K562 (cell line): ENCODE results near the gene MDN1.

Source experiments
- CREB1 ChIP-seq, 2 experiments: sonication (generic) in 1 of 2; formaldehyde crosslinking in 1 of 2; IDR thresholded peaks; 2 replicates each; pipeline versions ENCODE4 v1.6.1 to v1.8.0; 2012 to 2022; ENCODE audit warnings: inconsistent platforms in 1 of 2, mild to moderate bottlenecking in 1 of 2, missing genetic modification reagents in 1 of 2, moderate library complexity in 1 of 2
- CTCF ChIP-seq, 3 experiments: IDR thresholded peaks in 2 of 3; conservative IDR thresholded peaks in 1 of 3; 2 replicates each; pipeline ENCODE4 v1.5.1; 2011 to 2012; ENCODE audit warnings: low read length in 3 of 3, mild to moderate bottlenecking in 3 of 3, control low read depth in 2 of 3, improper control_type of control experiment in 1 of 3, inconsistent platforms in 1 of 3, low read depth in 1 of 3, mixed read lengths in 1 of 3, moderate library complexity in 1 of 3; ENCODE audit not compliant: insufficient read depth in 2 of 3
- GABPA ChIP-seq: fragments of 200-800 bp; sonication (Bioruptor generic); conservative IDR thresholded peaks from 2 replicates; pipeline ENCODE4 v1.6.1; 2016; ENCODE audit warnings: low read depth, missing genetic modification characterization, missing compliant biosample characterization
- NR3C1 ChIP-seq: sonication (generic); formaldehyde crosslinking; IDR thresholded peaks from 2 replicates; pipeline ENCODE4 v1.8.1; 2022; ENCODE audit warnings: missing genetic modification reagents
- PATZ1 ChIP-seq: fragments of 250-450 bp; sonication (Bioruptor Pico); IDR thresholded peaks from 2 replicates; pipeline ENCODE4 v1.5.0; 2020; ENCODE audit warnings: mild to moderate bottlenecking, borderline replicate concordance
- ZZZ3 ChIP-seq: fragments of 450-650 bp; IDR thresholded peaks from 2 replicates; pipeline ENCODE4 v1.6.1; 2016; ENCODE audit warnings: antibody characterized with exemption, mild to moderate bottlenecking, moderate library complexity
- TF ChIP-seq, protein P1 (sequence below): fragments of 250-450 bp; sonication (Bioruptor Pico); IDR thresholded peaks from 2 replicates; pipeline ENCODE4 v1.4.0; 2020; ENCODE audit warnings: mild to moderate bottlenecking

GRCh38 chr6:89794324-89794723, 25.3 kb downstream of the MDN1 start:
- TF ChIP-seq ZZZ3: no peak
- no peak for TF ChIP-seq CREB1 (IDR thresholded peaks at IDR 0.05)
- no peak for TF ChIP-seq CREB1 (CRISPR knock-in tag; IDR thresholded peaks at IDR 0.05)
- no peak for TF ChIP-seq GABPA (tag)
- no peak for TF ChIP-seq NR3C1 (CRISPR knock-in tag)
- no peak for TF ChIP-seq PATZ1
- no peak for TF ChIP-seq CTCF (IDR thresholded peaks at IDR 0.05 in 2 of 3, conservative IDR thresholded peaks at IDR 0.05 in 1 of 3; ENCODE audit: insufficient read depth in 2 of 3, low read depth in 1 of 3, low read length in 3 of 3)
- TF ChIP-seq, protein P1, sequence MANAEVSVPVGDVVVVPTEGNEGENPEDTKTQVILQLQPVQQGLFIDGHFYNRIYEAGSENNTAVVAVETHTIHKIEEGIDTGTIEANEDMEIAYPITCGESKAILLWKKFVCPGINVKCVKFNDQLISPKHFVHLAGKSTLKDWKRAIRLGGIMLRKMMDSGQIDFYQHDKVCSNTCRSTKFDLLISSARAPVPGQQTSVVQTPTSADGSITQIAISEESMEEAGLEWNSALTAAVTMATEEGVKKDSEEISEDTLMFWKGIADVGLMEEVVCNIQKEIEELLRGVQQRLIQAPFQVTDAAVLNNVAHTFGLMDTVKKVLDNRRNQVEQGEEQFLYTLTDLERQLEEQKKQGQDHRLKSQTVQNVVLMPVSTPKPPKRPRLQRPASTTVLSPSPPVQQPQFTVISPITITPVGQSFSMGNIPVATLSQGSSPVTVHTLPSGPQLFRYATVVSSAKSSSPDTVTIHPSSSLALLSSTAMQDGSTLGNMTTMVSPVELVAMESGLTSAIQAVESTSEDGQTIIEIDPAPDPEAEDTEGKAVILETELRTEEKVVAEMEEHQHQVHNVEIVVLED (CRISPR knock-in tag): no peak
